ENCODE data around the gene SFMBT2. TPM values are rescaled to one million over a fixed set of nuclear protein-coding genes. Genes with fewer than 3 reads are reported as not detected.

SFMBT2 gene
- total RNA-seq, 2 donors from 2014 or later, result 1.6 to 3.4 TPM

- no peaks in the 10 kb centered on the region for H3K27me3 ChIP-seq
- no peak overlapping the region for H3K4me3 ChIP-seq
- H3K27ac ChIP-seq, result no peak overlapping the region
- no peaks in the 10 kb centered on the region for H3K4me1 ChIP-seq
- DNase-seq (no peak), ATAC-seq (no peak)
- no peaks in the 10 kb centered on the region for H3K36me3 ChIP-seq (replicated peaks in 1 of 2; ENCODE audit: insufficient read depth in 1 of 2, low read depth in 2 of 2)
- 65 to 66% methylated on average over 2 of the region's 2 CpGs for WGBS, 2 donors
- TF ChIP-seq POLR2A (IDR thresholded peaks at IDR 0.05) (no peak), CTCF (IDR thresholded peaks at IDR 0.05) (no peak)
- intact Hi-C loops (cut with DNase I), result no loop called here
- H3K9me3 ChIP-seq, result no peaks in the 10 kb centered on the region
These were observed 258.5 kb downstream of the SFMBT2 start for GRCh38 chr10:7152341-7152740.

- DNase-seq, result no peak
- Histone ChIP-seq H3K4me1 (no peaks in the 10 kb centered on the region), H3K27me3 (no peaks in the 10 kb centered on the region), H3K4me3 (no peak overlapping the region), H3K36me3 (replicated peaks in 1 of 2; ENCODE audit: insufficient read depth in 1 of 2, low read depth in 2 of 2) (no peaks in the 10 kb centered on the region), H3K27ac (no peak overlapping the region), H3K9me3 (no peaks in the 10 kb centered on the region)
- intact Hi-C loops (cut with DNase I), result no loop called here
- WGBS, 2 donors, result 19 to 21% methylated on average over 4 of the region's 4 CpGs
- no peak for TF ChIP-seq CTCF (IDR thresholded peaks at IDR 0.05)
- TF ChIP-seq POLR2A (IDR thresholded peaks at IDR 0.05), result no peak
- no peak for ATAC-seq
These were observed 259.3 kb downstream of the SFMBT2 start for GRCh38 chr10:7151538-7151937.

- intact Hi-C loops (cut with DNase I), result no loop called here
- no peak for ATAC-seq
- Histone ChIP-seq H3K36me3 (replicated peaks in 1 of 2; ENCODE audit: insufficient read depth in 1 of 2, low read depth in 2 of 2) (no peaks in the 10 kb centered on the region), H3K27me3 (no peaks in the 10 kb centered on the region), H3K4me3 (no peak overlapping the region), H3K4me1 (no peaks in the 10 kb centered on the region), H3K9me3 (no peaks in the 10 kb centered on the region), H3K27ac (no peak overlapping the region)
- DNase-seq, result no peak
- WGBS, 2 donors, result 60 to 68% methylated on average over 4 of the region's 4 CpGs
- TF ChIP-seq CTCF (IDR thresholded peaks at IDR 0.05) (no peak), POLR2A (IDR thresholded peaks at IDR 0.05) (no peak)
These were observed 260.5 kb downstream of the SFMBT2 start for GRCh38 chr10:7150349-7150748.

- H3K4me3 ChIP-seq, result no peak overlapping the region
- WGBS, 2 donors, result 41 to 52% methylated on average over 3 of the region's 3 CpGs
- intact Hi-C loops (cut with DNase I), result no loop called here
These were observed 264.6 kb downstream of the SFMBT2 start for GRCh38 chr10:7146189-7146588.

More at GRCh38 chr10:7146189-7146588, 264.6 kb downstream of the SFMBT2 start:
- TF ChIP-seq CTCF (IDR thresholded peaks at IDR 0.05), result no peak
- no peak for TF ChIP-seq POLR2A (IDR thresholded peaks at IDR 0.05)
- Histone ChIP-seq H3K27me3 (no peaks in the 10 kb centered on the region), H3K4me1 (no peaks in the 10 kb centered on the region), H3K27ac (no peak overlapping the region), H3K9me3 (no peaks in the 10 kb centered on the region), H3K36me3 (replicated peaks in 1 of 2; ENCODE audit: insufficient read depth in 1 of 2, low read depth in 2 of 2) (no peaks in the 10 kb centered on the region)
- DNase-seq (no peak), ATAC-seq (no peak)

All from body of pancreas (tissue), 4 donors.